ENCODE results near the gene ARHGEF39. TPM values are rescaled to one million over a fixed set of nuclear protein-coding genes. Genes with fewer than 3 reads are reported as not detected.
A peak's percentile ranks its signal among the peaks of the same experiment; 100 is the strongest.

Gene ARHGEF39
- total and polyA plus RNA-seq, 10 of the 15 experiments (the other 5 are each of a cell fraction or from before 2014, with no cell fraction given) = 2.0 to 28.9 (median 13.2) TPM

DNA sequence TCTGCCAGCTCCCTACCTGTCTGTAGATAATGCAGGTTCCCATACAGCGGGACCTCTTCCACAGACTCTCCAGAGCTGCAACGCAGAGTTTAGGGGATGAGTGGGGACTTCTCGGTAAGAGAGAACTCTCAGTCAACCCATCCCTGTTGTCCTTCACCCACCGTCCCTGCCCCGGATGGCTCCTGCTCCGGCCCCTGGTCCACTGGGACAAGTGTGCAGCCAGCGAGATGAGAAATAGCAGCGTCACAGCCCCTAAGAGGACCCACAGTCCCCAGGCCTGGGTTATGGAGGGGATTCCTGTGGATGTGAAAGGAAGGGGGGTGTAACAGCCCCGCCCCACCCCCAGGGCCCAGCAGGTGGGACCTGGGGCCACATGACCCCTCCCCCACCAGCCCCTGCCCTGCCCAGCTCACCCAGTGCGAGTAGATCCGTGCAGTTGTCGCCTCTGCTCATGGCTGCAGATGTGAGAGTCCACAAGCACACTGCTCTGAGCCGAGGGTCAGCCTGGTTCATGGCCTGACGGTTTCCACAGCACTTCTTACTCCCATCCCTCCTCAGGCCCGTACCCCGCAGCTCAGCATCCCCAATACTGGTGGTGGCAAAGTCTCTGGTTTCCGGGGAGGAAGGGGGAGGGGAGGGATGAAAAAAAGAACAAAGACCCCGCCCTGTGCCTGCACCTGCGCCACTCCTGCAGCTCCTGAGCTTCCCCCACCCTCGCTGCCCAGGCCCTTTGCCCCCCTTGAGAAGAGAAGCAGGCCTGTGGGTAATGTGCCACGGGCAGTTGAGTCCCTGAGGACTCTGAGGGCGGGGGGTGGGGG lies 14.4 kb downstream of the ARHGEF39 start, which contains the start of gene SIT1 (continued):
- TF ChIP-seq, protein P1, sequence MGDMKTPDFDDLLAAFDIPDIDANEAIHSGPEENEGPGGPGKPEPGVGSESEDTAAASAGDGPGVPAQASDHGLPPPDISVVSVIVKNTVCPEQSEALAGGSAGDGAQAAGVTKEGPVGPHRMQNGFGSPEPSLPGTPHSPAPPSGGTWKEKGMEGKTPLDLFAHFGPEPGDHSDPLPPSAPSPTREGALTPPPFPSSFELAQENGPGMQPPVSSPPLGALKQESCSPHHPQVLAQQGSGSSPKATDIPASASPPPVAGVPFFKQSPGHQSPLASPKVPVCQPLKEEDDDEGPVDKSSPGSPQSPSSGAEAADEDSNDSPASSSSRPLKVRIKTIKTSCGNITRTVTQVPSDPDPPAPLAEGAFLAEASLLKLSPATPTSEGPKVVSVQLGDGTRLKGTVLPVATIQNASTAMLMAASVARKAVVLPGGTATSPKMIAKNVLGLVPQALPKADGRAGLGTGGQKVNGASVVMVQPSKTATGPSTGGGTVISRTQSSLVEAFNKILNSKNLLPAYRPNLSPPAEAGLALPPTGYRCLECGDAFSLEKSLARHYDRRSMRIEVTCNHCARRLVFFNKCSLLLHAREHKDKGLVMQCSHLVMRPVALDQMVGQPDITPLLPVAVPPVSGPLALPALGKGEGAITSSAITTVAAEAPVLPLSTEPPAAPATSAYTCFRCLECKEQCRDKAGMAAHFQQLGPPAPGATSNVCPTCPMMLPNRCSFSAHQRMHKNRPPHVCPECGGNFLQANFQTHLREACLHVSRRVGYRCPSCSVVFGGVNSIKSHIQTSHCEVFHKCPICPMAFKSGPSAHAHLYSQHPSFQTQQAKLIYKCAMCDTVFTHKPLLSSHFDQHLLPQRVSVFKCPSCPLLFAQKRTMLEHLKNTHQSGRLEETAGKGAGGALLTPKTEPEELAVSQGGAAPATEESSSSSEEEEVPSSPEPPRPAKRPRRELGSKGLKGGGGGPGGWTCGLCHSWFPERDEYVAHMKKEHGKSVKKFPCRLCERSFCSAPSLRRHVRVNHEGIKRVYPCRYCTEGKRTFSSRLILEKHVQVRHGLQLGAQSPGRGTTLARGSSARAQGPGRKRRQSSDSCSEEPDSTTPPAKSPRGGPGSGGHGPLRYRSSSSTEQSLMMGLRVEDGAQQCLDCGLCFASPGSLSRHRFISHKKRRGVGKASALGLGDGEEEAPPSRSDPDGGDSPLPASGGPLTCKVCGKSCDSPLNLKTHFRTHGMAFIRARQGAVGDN (IDR thresholded peaks at IDR 0.05) = peak; percentile 76

DNA sequence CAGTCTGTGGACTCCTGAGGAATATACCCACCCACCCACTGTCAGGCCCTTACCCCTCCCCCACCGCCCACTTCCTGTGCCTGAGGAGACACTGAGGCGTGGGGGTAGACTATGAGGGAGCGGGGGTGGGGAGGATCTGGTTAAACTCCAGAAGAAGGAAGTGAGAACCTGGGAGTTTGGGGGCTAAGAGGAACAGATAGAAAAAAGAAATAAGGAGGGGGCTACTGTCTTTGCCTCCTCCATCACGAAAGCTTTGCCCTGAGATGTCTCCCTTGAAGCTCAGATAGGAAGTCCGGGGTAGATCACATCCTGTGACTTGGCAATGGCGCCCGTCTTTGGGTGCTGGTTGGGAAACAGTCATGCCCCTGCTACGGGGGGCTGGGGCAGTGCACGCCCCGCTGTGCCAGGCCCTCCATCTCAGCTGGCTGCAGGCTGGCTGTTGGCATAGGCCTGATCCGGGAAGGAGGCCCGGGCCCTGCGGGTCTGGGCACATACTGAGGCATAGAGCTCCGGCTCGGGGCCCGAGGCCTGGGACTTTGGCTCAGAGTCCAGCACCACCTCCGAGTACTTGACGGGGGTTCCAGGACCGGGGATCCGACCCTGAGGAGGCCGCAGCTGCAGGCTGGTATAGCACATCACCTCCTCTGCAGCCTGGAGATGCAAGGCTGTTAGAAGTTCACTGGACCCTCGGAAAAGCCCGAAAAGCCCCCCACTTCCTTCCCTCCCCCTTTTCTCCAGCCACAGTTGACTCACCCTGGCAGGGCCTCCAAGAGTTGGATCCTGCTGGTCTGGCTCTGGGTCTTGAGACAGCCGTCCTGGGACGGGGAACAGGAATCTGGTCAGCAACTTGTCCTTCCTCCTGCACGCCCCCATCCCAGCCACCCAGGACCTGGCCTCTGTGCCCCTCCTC lies 15.3 kb downstream of the ARHGEF39 start:
- POLR2A ChIA-PET = interaction anchor here (1.0 to 11.1 kb wide), 6 partner anchors 11 to 80 kb away, joined by 3 to 163 read pairs (median 46); partner anchors contain the start of genes ARHGEF39, CCDC107, CD72 and CREB3
- H2AFZ ChIP-seq (ENCODE audit: control insufficient read depth, low read depth, low read length) = peak overlapping the region; percentile 77
- peak overlapping the region; percentile 89 for H3K9ac ChIP-seq (ENCODE audit: control insufficient read depth, insufficient read depth, low read length)
- no peak for TF ChIP-seq SREBF2 (IDR thresholded peaks at IDR 0.05; ENCODE audit: low read length)
- TF ChIP-seq WRNIP1 (IDR thresholded peaks at IDR 0.05; ENCODE audit: borderline replicate concordance, low read depth, low read length) = no peak
- no peak for TF ChIP-seq SP1 (IDR thresholded peaks at IDR 0.05; ENCODE audit: low read depth, low read length)
- no peak for TF ChIP-seq EP300 (IDR thresholded peaks at IDR 0.05; ENCODE audit: borderline replicate concordance in 1 of 2, control insufficient read depth in 1 of 2, low read depth in 2 of 2, low read length in 2 of 2)
- TF ChIP-seq BCL11A (IDR thresholded peaks at IDR 0.05; ENCODE audit: low read depth, low read length) = no peak
- peak; percentile 73 for TF ChIP-seq POLR2A (IDR thresholded peaks at IDR 0.05; ENCODE audit: low read depth, low read length)
- TF ChIP-seq, protein P2, sequence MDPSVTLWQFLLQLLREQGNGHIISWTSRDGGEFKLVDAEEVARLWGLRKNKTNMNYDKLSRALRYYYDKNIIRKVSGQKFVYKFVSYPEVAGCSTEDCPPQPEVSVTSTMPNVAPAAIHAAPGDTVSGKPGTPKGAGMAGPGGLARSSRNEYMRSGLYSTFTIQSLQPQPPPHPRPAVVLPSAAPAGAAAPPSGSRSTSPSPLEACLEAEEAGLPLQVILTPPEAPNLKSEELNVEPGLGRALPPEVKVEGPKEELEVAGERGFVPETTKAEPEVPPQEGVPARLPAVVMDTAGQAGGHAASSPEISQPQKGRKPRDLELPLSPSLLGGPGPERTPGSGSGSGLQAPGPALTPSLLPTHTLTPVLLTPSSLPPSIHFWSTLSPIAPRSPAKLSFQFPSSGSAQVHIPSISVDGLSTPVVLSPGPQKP (IDR thresholded peaks at IDR 0.05; ENCODE audit: low read depth, low read length) = 0 out of 2 replicates have a peak, but pooled peaks have one; percentile 27
- no peak for TF ChIP-seq MYC (IDR thresholded peaks at IDR 0.05; ENCODE audit: insufficient read depth, insufficient read length, insufficient replicate concordance, low read length, severe bottlenecking)
- TF ChIP-seq SUZ12 (IDR thresholded peaks at IDR 0.05; ENCODE audit: unreplicated experiment) = no peak

More for the DNA sequence above, 15.3 kb downstream of the ARHGEF39 start:
- CTCF ChIA-PET = interaction anchor here (0.9 to 8.8 kb wide), 11 partner anchors 7 to 129 kb away, joined by 3 to 139 read pairs (median 53); partner anchors contain the start of genes ARHGEF39, CCDC107, CD72 and CREB3
- H3K27ac ChIP-seq (ENCODE audit: control insufficient read depth, insufficient read depth) = peak overlapping the region; percentile 93
- H3K36me3 ChIP-seq (ENCODE audit: control insufficient read depth in 2 of 2, insufficient read depth in 2 of 2, low read length in 1 of 2) = no peaks in the 10 kb centered on the region
- peaks cover 31% of the 10 kb centered on the region for H3K4me1 ChIP-seq (ENCODE audit: control insufficient read depth, insufficient read depth, low read length)
- peak; percentile 24 for ATAC-seq
- no peaks in the 10 kb centered on the region for H4K20me1 ChIP-seq (ENCODE audit: control insufficient read depth, insufficient read depth)
- intact Hi-C loops (cut with micrococcal nuclease; ENCODE audit: unreplicated experiment) (loop anchor here (10.0 kb wide), 1 partner anchor 175 kb away; the partner anchor contains the start of genes FAM221B and TMEM8B), in situ Hi-C loops (cut with MboI) (no loop called here)
- H3K4me3 ChIP-seq = peak overlapping the region; percentile 100
- H3K9me3 ChIP-seq (replicated peaks; ENCODE audit: control insufficient read depth, insufficient read depth, low read length) = no peaks in the 10 kb centered on the region
- under 1% methylated on average over 26 of the region's 26 CpGs for WGBS (ENCODE audit: insufficient coverage, insufficient replicate concordance, low lambda C conversion rate, missing lambda C conversion rate)
- H3K4me2 ChIP-seq (ENCODE audit: control insufficient read depth, insufficient read depth) = peak overlapping the region; percentile 93
- H3K79me2 ChIP-seq (ENCODE audit: control insufficient read depth, insufficient read depth, low read length) = peaks cover 20% of the 10 kb centered on the region
- SMC1A ChIA-PET (ENCODE audit: uncharacterized antibody, unreplicated experiment) = interaction anchor here (0.8 to 7.7 kb wide), 10 partner anchors 10 to 80 kb away, joined by 3 to 114 read pairs (median 33); partner anchors contain the start of genes ARHGEF39, CCDC107, CREB3 and RMRP
- no peak for DNase-seq (ENCODE audit: low read depth, low spot score)
- RAD21 ChIA-PET (ENCODE audit: unreplicated experiment) = interaction anchor here (0.5 to 9.6 kb wide), 9 partner anchors 8 to 99 kb away, joined by 3 to 133 read pairs (median 15); partner anchors contain the start of genes ARHGEF39, CCDC107, CREB3 and RMRP
- BruUV-seq (replicated peaks) = TSS peak; percentile 78
- no peak for FAIRE-seq
- H3K27me3 ChIP-seq (replicated peaks in 1 of 2; ENCODE audit: control insufficient read depth in 2 of 2, insufficient read depth in 2 of 2, low read length in 1 of 2) = no peaks in the 10 kb centered on the region
